ENCODE measurements around the gene PSMG4.
A peak's percentile ranks its signal among the peaks of the same experiment; 100 is the strongest.

DNA sequence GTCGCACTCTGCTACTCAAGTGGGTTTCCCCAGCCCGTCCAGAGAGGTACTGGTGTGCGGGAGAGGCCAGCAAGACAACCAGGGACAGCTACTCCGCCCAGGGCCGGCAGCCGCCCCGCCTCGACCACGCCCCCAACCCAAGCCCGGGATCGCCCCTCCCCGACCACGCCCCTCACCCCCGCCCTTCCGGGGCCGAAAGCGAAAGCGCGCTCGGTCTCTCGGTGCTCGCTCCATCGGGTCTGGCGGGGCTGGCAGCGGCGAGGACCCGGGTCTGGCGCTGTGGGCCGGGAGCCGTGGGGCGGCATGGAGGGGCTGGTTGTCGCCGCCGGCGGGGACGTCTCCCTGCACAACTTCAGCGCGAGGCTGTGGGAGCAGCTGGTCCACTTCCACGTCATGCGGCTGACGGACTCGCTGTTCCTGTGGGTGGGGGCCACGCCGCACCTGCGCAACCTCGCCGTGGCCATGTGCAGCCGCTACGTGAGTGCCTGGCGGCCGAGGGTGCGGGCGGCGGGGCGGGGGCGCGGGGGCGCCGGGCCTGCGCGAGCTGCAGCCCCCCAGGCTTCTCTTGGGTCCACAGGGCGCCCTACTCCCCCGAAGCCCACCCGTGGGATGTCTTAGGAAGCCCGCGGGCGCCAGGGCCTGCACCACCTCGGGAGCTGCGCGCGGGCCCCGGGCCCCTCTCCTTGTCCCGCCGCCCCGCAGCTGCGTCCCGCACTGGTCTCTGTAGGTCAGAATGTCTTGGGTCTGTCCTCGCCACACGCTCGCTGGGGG lies at the start of gene PSMG4:
- no peak for TF ChIP-seq FOXM1 (IDR thresholded peaks at IDR 0.05; ENCODE audit: low read depth, low read length)
- TF ChIP-seq ESRRA (IDR thresholded peaks at IDR 0.05; ENCODE audit: low read length) = no peak
- TF ChIP-seq ZNF384 (IDR thresholded peaks at IDR 0.05; ENCODE audit: borderline replicate concordance, low read depth, low read length) = no peak
- TF ChIP-seq, protein P1, sequence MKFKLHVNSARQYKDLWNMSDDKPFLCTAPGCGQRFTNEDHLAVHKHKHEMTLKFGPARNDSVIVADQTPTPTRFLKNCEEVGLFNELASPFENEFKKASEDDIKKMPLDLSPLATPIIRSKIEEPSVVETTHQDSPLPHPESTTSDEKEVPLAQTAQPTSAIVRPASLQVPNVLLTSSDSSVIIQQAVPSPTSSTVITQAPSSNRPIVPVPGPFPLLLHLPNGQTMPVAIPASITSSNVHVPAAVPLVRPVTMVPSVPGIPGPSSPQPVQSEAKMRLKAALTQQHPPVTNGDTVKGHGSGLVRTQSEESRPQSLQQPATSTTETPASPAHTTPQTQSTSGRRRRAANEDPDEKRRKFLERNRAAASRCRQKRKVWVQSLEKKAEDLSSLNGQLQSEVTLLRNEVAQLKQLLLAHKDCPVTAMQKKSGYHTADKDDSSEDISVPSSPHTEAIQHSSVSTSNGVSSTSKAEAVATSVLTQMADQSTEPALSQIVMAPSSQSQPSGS (IDR thresholded peaks at IDR 0.05; ENCODE audit: low read length) = no peak
- 0 out of 2 replicates have a peak, but pooled peaks have one; percentile 18 for TF ChIP-seq FOXK2 (IDR thresholded peaks at IDR 0.05)
- TF ChIP-seq, protein P2, sequence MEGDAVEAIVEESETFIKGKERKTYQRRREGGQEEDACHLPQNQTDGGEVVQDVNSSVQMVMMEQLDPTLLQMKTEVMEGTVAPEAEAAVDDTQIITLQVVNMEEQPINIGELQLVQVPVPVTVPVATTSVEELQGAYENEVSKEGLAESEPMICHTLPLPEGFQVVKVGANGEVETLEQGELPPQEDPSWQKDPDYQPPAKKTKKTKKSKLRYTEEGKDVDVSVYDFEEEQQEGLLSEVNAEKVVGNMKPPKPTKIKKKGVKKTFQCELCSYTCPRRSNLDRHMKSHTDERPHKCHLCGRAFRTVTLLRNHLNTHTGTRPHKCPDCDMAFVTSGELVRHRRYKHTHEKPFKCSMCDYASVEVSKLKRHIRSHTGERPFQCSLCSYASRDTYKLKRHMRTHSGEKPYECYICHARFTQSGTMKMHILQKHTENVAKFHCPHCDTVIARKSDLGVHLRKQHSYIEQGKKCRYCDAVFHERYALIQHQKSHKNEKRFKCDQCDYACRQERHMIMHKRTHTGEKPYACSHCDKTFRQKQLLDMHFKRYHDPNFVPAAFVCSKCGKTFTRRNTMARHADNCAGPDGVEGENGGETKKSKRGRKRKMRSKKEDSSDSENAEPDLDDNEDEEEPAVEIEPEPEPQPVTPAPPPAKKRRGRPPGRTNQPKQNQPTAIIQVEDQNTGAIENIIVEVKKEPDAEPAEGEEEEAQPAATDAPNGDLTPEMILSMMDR (IDR thresholded peaks at IDR 0.05 in 2 of 3, conservative IDR thresholded peaks at IDR 0.05 in 1 of 3; ENCODE audit: control insufficient read depth in 2 of 3, extremely low read depth in 1 of 3, insufficient read depth in 1 of 3, low read depth in 3 of 3, low read length in 3 of 3) = 0 out of 6 replicates have a peak, but pooled peaks of 1 of the 3 experiments have one; percentile 5
- 0 out of 2 replicates have a peak, but pooled peaks have one; percentile 29 for TF ChIP-seq TCF12 (IDR thresholded peaks at IDR 0.05; ENCODE audit: low read depth, low read length)
- TF ChIP-seq, protein P3, sequence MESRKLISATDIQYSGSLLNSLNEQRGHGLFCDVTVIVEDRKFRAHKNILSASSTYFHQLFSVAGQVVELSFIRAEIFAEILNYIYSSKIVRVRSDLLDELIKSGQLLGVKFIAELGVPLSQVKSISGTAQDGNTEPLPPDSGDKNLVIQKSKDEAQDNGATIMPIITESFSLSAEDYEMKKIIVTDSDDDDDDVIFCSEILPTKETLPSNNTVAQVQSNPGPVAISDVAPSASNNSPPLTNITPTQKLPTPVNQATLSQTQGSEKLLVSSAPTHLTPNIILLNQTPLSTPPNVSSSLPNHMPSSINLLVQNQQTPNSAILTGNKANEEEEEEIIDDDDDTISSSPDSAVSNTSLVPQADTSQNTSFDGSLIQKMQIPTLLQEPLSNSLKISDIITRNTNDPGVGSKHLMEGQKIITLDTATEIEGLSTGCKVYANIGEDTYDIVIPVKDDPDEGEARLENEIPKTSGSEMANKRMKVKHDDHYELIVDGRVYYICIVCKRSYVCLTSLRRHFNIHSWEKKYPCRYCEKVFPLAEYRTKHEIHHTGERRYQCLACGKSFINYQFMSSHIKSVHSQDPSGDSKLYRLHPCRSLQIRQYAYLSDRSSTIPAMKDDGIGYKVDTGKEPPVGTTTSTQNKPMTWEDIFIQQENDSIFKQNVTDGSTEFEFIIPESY (IDR thresholded peaks at IDR 0.05) = no peak
- peak; percentile 92 for TF ChIP-seq POLR2A (IDR thresholded peaks at IDR 0.05; ENCODE audit: low read depth, low read length)
- no peak for TF ChIP-seq GABPA (IDR thresholded peaks at IDR 0.05; ENCODE audit: low read depth)
- no peak for TF ChIP-seq RAD21 (IDR thresholded peaks at IDR 0.05; ENCODE audit: insufficient read depth, low read depth, low read length)
- TF ChIP-seq, protein P4, sequence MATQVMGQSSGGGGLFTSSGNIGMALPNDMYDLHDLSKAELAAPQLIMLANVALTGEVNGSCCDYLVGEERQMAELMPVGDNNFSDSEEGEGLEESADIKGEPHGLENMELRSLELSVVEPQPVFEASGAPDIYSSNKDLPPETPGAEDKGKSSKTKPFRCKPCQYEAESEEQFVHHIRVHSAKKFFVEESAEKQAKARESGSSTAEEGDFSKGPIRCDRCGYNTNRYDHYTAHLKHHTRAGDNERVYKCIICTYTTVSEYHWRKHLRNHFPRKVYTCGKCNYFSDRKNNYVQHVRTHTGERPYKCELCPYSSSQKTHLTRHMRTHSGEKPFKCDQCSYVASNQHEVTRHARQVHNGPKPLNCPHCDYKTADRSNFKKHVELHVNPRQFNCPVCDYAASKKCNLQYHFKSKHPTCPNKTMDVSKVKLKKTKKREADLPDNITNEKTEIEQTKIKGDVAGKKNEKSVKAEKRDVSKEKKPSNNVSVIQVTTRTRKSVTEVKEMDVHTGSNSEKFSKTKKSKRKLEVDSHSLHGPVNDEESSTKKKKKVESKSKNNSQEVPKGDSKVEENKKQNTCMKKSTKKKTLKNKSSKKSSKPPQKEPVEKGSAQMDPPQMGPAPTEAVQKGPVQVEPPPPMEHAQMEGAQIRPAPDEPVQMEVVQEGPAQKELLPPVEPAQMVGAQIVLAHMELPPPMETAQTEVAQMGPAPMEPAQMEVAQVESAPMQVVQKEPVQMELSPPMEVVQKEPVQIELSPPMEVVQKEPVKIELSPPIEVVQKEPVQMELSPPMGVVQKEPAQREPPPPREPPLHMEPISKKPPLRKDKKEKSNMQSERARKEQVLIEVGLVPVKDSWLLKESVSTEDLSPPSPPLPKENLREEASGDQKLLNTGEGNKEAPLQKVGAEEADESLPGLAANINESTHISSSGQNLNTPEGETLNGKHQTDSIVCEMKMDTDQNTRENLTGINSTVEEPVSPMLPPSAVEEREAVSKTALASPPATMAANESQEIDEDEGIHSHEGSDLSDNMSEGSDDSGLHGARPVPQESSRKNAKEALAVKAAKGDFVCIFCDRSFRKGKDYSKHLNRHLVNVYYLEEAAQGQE (IDR thresholded peaks at IDR 0.05; ENCODE audit: low read depth, low read length) = peak; percentile 49; the same call in 1 of the 2 replicates

All from GM12878 (cell line).